C4-2B (cell line): ENCODE data around the gene TRAK1.
"Not testable (repeated sequence)": the region's sequence is repeated elsewhere in the genome, so short reads cannot be mapped to it uniquely, and the experiment has no call there.

Experiments used
- CTCF ChIP-seq: fragments of 450-650 bp; conservative IDR thresholded peaks from 2 replicates; pipeline ENCODE4 v1.5.1; 2017; ENCODE audit warnings: mild to moderate bottlenecking
- ZFX ChIP-seq: fragments of 450-650 bp; IDR thresholded peaks from 2 replicates; pipeline ENCODE4 v1.6.1; 2017

GRCh38 chr3:42105994-42106393 lies 14.8 kb downstream of the TRAK1 start:
- not testable (repeated sequence) for TF ChIP-seq CTCF, ZFX
